Sciatic nerve (tissue), 2 donors: ENCODE results near the gene NCAPD3. TPM values are rescaled to one million over a fixed set of nuclear protein-coding genes. Genes with fewer than 3 reads are reported as not detected.

ENCODE experiments used
- ATAC-seq: fragments of 200-7000 bp; cut with Tn5 transposase; one replicate; pipeline ENCODE4 v1.9.1; 2020; ENCODE audit warnings: mild to moderate bottlenecking, moderate library complexity
- DNase-seq: peaks from one replicate; pipeline ENCODE4 v3.0.0-alpha.2; 2020; ENCODE audit warnings: low spot score
- intact Hi-C: fragments of 100-400 bp; cut with DNase I; formaldehyde crosslinking; loops from one replicate; pipeline ENCODE4 v1.14.2; 2022
- total RNA-seq: library from RNA; stranded (reverse); fragmentation: NEBNext Ultra II Directional; extraction: Animal tissue kit (Norgen Biotek cat#: 25700); gene quantifications from one replicate; pipeline ENCODE4 v1.2.1, GENCODE V29; 2021
- donor health status: DM: no; HTN: no; CAD: no.
- donor health status: DM: no; HTN: no; CAD: no.

NCAPD3 gene
- total RNA-seq, 1 donor from 2014 or later, result 14.2 TPM

GRCh38 chr11:134178032-134178674 lies 45.6 kb downstream of the NCAPD3 start:
- intact Hi-C loops, result no loop called here
- DNase-seq (no peak), ATAC-seq (no peak)

- intact Hi-C loops, result no loop called here
- no peak for DNase-seq
- ATAC-seq, result no peak
These were observed 47.5 kb downstream of the NCAPD3 start for GRCh38 chr11:134176284-134176683.

- no peak for ATAC-seq
- intact Hi-C loops, result no loop called here
- no peak for DNase-seq
These were observed 50.5 kb downstream of the NCAPD3 start for GRCh38 chr11:134173296-134173695.

GRCh38 chr11:134171951-134172350 lies 51.8 kb downstream of the NCAPD3 start:
- DNase-seq (no peak), ATAC-seq (no peak)
- intact Hi-C loops, result no loop called here

- ATAC-seq (no peak), DNase-seq (no peak)
- intact Hi-C loops, result no loop called here
These were observed 52.9 kb downstream of the NCAPD3 start for GRCh38 chr11:134170919-134171281.

- intact Hi-C loops, result no loop called here
- no peak for ATAC-seq
- no peak for DNase-seq
These were observed 53.4 kb downstream of the NCAPD3 start for GRCh38 chr11:134170177-134170918.

GRCh38 chr11:134164490-134165370 lies 59.0 kb downstream of the NCAPD3 start:
- no peak for ATAC-seq
- intact Hi-C loops, result no loop called here
- no peak for DNase-seq

- no peak for ATAC-seq
- no peak for DNase-seq
- intact Hi-C loops, result no loop called here
These were observed 64.1 kb downstream of the NCAPD3 start for GRCh38 chr11:134159652-134160051.

- ATAC-seq (no peak), DNase-seq (no peak)
- intact Hi-C loops, result no loop called here
These were observed 65.7 kb downstream of the NCAPD3 start for GRCh38 chr11:134158023-134158422.

GRCh38 chr11:134157451-134157850 lies 66.3 kb downstream of the NCAPD3 start:
- ATAC-seq (no peak), DNase-seq (no peak)
- intact Hi-C loops, result no loop called here

GRCh38 chr11:134155946-134156865 lies 67.6 kb downstream of the NCAPD3 start:
- DNase-seq (no peak), ATAC-seq (no peak)
- intact Hi-C loops, result no loop called here

GRCh38 chr11:134155456-134155855 lies 68.3 kb downstream of the NCAPD3 start:
- intact Hi-C loops, result no loop called here
- DNase-seq (no peak), ATAC-seq (no peak)

GRCh38 chr11:134154441-134154840 lies 69.3 kb downstream of the NCAPD3 start:
- DNase-seq, result no peak
- no peak for ATAC-seq
- intact Hi-C loops, result no loop called here

- intact Hi-C loops, result no loop called here
- ATAC-seq, result peak; percentile 36
- no peak for DNase-seq
These were observed 70.4 kb downstream of the NCAPD3 start for GRCh38 chr11:134153147-134153905.

GRCh38 chr11:134152696-134153095 lies 71.1 kb downstream of the NCAPD3 start:
- ATAC-seq, result no peak
- intact Hi-C loops, result no loop called here
- no peak for DNase-seq

- DNase-seq (no peak), ATAC-seq (no peak)
- intact Hi-C loops, result no loop called here
These were observed 72.6 kb downstream of the NCAPD3 start for GRCh38 chr11:134151083-134151747.

- ATAC-seq (peak; percentile 6), DNase-seq (no peak)
- intact Hi-C loops, result no loop called here
These were observed 73.4 kb downstream of the NCAPD3 start for GRCh38 chr11:134150195-134150903.
